Right lobe of liver (tissue), 4 donors: Measurements from ENCODE around the gene FAM180B.

ENCODE experiments used
- POLR2A ChIP-seq: fragments of 450-650 bp; IDR thresholded peaks from one replicate; pipeline ENCODE4 v1.6.1; 2017; ENCODE audit warnings: antibody characterized with exemption, mild to moderate bottlenecking
- TF ChIP-seq, protein P1 (sequence below), 4 donors: fragments of 200-600 bp in 3 of 4; fragments of 450-650 bp in 1 of 4; IDR thresholded peaks; one replicate each; pipeline versions ENCODE4 v1.5.1 to v1.8.0; 2016 to 2022; ENCODE audit warnings: antibody characterized with exemption in 4 of 4, mild to moderate bottlenecking in 2 of 4
- donor health status: DM: no; HTN: no; CAD: no.
- donor health status: DM: no; HTN: no; CAD: no.
- donor health status: DM: no; HTN: yes; CAD: no.

- TF ChIP-seq, protein P1, sequence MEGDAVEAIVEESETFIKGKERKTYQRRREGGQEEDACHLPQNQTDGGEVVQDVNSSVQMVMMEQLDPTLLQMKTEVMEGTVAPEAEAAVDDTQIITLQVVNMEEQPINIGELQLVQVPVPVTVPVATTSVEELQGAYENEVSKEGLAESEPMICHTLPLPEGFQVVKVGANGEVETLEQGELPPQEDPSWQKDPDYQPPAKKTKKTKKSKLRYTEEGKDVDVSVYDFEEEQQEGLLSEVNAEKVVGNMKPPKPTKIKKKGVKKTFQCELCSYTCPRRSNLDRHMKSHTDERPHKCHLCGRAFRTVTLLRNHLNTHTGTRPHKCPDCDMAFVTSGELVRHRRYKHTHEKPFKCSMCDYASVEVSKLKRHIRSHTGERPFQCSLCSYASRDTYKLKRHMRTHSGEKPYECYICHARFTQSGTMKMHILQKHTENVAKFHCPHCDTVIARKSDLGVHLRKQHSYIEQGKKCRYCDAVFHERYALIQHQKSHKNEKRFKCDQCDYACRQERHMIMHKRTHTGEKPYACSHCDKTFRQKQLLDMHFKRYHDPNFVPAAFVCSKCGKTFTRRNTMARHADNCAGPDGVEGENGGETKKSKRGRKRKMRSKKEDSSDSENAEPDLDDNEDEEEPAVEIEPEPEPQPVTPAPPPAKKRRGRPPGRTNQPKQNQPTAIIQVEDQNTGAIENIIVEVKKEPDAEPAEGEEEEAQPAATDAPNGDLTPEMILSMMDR (IDR thresholded peaks at IDR 0.05), result no peak
- no peak for TF ChIP-seq POLR2A
Observed at GRCh38 chr11:47603295-47603694, 16.8 kb downstream of the FAM180B start.
